Liver (tissue), 3 donors: Measurements from ENCODE around the gene CCL19.

ENCODE experiments used
- CTCF ChIP-seq: fragments of 150-350 bp; IDR thresholded peaks from 2 replicates; pipeline ENCODE4 v1.5.1; 2017; ENCODE audit warnings: improper control_type of control experiment, low read depth, low read length; ENCODE audit not compliant: missing input control
- JUND ChIP-seq, 2 donors: IDR thresholded peaks; 2 replicates each; pipeline ENCODE4 v1.6.1; 2016; ENCODE audit warnings: antibody characterized with exemption in 2 of 2
- donor health status: healthy.
- donor health status: healthy.

GRCh38 chr9:34647651-34648050, 43.4 kb downstream of the CCL19 start:
- TF ChIP-seq CTCF (no peak), JUND (IDR thresholded peaks at IDR 0.05) (no peak)
